GM12878 (cell line): ENCODE results near the gene ASAP2. TPM values are rescaled to one million over a fixed set of nuclear protein-coding genes. Genes with fewer than 3 reads are reported as not detected.

ENCODE experiments used
- ATAC-seq: fragments of 200-7000 bp; cut with Tn5 transposase; 3 replicates; pipeline ENCODE4 v1.9.1; 2020; ENCODE audit warnings: mild to moderate bottlenecking, moderate library complexity
- BruUV-seq: library from RNA; stranded (reverse); fragments of 400-500 nt; replicated peaks from 2 replicates; lab custom pipeline; 2021; lab: Mats Ljungman, UMichigan
- CTCF ChIA-PET: fragments of 300-600 bp; sonication (Branson Sonifier 250); formaldehyde crosslinking; extraction: SDS; loops from one replicate; lab custom pipeline; 2021; ENCODE audit warnings: inconsistent platforms; lab: Yijun Ruan, JAX
- POLR2A ChIA-PET: fragments of 350-600 bp; formaldehyde crosslinking; extraction: SDS; loops from one replicate; lab custom pipeline; 2021; ENCODE audit warnings: inconsistent platforms; lab: Charles Lee
- RAD21 ChIA-PET: fragments of 300-600 bp; sonication (Branson Sonifier 250); formaldehyde crosslinking; loops from one replicate; lab custom pipeline; 2023; ENCODE audit warnings: antibody characterized with exemption; ENCODE audit not compliant: unreplicated experiment; lab: Charles Lee
- SMC1A ChIA-PET: fragments of 300-600 bp; sonication (Branson Sonifier 250); formaldehyde crosslinking; loops from one replicate; lab custom pipeline; 2023; ENCODE audit not compliant: unreplicated experiment, uncharacterized antibody; lab: Charles Lee
- DNase-seq: peaks from one replicate; pipeline ENCODE4 v3.0.0-alpha.2; 2011; ENCODE audit warnings: low read depth, low spot score
- FAIRE-seq: peaks from 3 replicates; lab custom pipeline; 2011; peaks lifted over from hg19 to GRCh38; lab: Jason Lieb, UNC
- H2AFZ ChIP-seq: 2 replicates; pipeline ENCODE4 v1.6.0; 2011; ENCODE audit warnings: low read depth, low read length, control low read depth; ENCODE audit not compliant: control insufficient read depth
- H3K27ac ChIP-seq: 2 replicates; pipeline ENCODE4 v1.5.1; 2011; ENCODE audit warnings: control low read depth; ENCODE audit not compliant: control insufficient read depth, insufficient read depth
- H3K27me3 ChIP-seq, 2 experiments: replicated peaks in 1 of 2; 2 replicates each; pipeline versions ENCODE4 v1.6.0 to v1.6.1; 2011; ENCODE audit warnings: low read length in 1 of 2; ENCODE audit not compliant: control insufficient read depth in 2 of 2, insufficient read depth in 2 of 2
- H3K36me3 ChIP-seq, 2 experiments: 2 replicates each; pipeline ENCODE4 v1.5.1; 2011; ENCODE audit warnings: low read length in 1 of 2; ENCODE audit not compliant: control insufficient read depth in 2 of 2, insufficient read depth in 2 of 2
- H3K4me1 ChIP-seq: 2 replicates; pipeline ENCODE4 v1.6.1; 2011; ENCODE audit warnings: mild to moderate bottlenecking, low read length, moderate library complexity, mixed read lengths; ENCODE audit not compliant: control insufficient read depth, insufficient read depth
- H3K4me2 ChIP-seq: 2 replicates; pipeline ENCODE4 v1.6.0; 2011; ENCODE audit warnings: control low read depth; ENCODE audit not compliant: control insufficient read depth, insufficient read depth
- H3K4me3 ChIP-seq: fragments of 200-600 bp; sonication (generic); 2 replicates; pipeline ENCODE4 v1.5.1; 2016
- H3K79me2 ChIP-seq: 2 replicates; pipeline ENCODE4 v1.6.0; 2011; ENCODE audit warnings: low read length; ENCODE audit not compliant: control insufficient read depth, insufficient read depth
- H3K9ac ChIP-seq: 2 replicates; pipeline ENCODE4 v1.8.0; 2011; ENCODE audit warnings: low read length, control low read depth, mixed read lengths; ENCODE audit not compliant: control insufficient read depth, insufficient read depth
- H3K9me3 ChIP-seq: replicated peaks from 3 replicates; pipeline ENCODE4 v1.5.1; 2011; ENCODE audit warnings: mild to moderate bottlenecking, low read length; ENCODE audit not compliant: control insufficient read depth, insufficient read depth
- H4K20me1 ChIP-seq: 2 replicates; pipeline ENCODE4 v1.6.0; 2011; ENCODE audit not compliant: control insufficient read depth, insufficient read depth
- ATF2 ChIP-seq: IDR thresholded peaks from 2 replicates; pipeline ENCODE4 v1.6.1; 2012; ENCODE audit warnings: low read length, inconsistent platforms
- E4F1 ChIP-seq: fragments of 450-650 bp; IDR thresholded peaks from 2 replicates; pipeline ENCODE4 v1.6.1; 2018; ENCODE audit warnings: borderline replicate concordance, mild to moderate bottlenecking; ENCODE audit not compliant: partially characterized antibody
- EED ChIP-seq: sonication (generic); IDR thresholded peaks from 2 replicates; pipeline ENCODE4 v1.6.1; 2016; ENCODE audit warnings: antibody characterized with exemption, low read depth
- EZH2 ChIP-seq: IDR thresholded peaks from 2 replicates; pipeline ENCODE4 v1.6.1; 2012; ENCODE audit warnings: low read depth, mild to moderate bottlenecking, control low read depth, inconsistent platforms, low read length, borderline replicate concordance; ENCODE audit not compliant: control insufficient read depth
- IRF4 ChIP-seq: IDR thresholded peaks from 2 replicates; pipeline ENCODE4 v1.6.1; 2011; ENCODE audit warnings: low read depth, low read length
- KAT2A ChIP-seq: conservative IDR thresholded peaks from 2 replicates; pipeline ENCODE4 v1.6.1; 2011; ENCODE audit warnings: low read depth, low read length; ENCODE audit not compliant: control insufficient read depth
- MAX ChIP-seq: IDR thresholded peaks from 2 replicates; pipeline ENCODE4 v1.6.1; 2012; ENCODE audit warnings: low read depth, low read length, improper control_type of control experiment
- RFX5 ChIP-seq: IDR thresholded peaks from 2 replicates; pipeline ENCODE4 v1.6.1; 2011; ENCODE audit warnings: low read depth, low read length, improper control_type of control experiment
- RUNX3 ChIP-seq: IDR thresholded peaks from 2 replicates; pipeline ENCODE4 v1.6.1; 2012; ENCODE audit warnings: low read length, inconsistent platforms
- SKIL ChIP-seq: fragments of 450-650 bp; IDR thresholded peaks from 2 replicates; pipeline ENCODE4 v1.6.1; 2017; ENCODE audit warnings: mild to moderate bottlenecking, low read depth, inconsistent platforms; ENCODE audit not compliant: poor library complexity, severe bottlenecking
- WRNIP1 ChIP-seq: IDR thresholded peaks from 2 replicates; pipeline ENCODE4 v1.6.1; 2011; ENCODE audit warnings: low read depth, low read length, improper control_type of control experiment, borderline replicate concordance
- ZNF24 ChIP-seq: fragments of 450-650 bp; IDR thresholded peaks from 2 replicates; pipeline ENCODE4 v1.6.1; 2017; ENCODE audit warnings: antibody characterized with exemption, mild to moderate bottlenecking
- ZNF384 ChIP-seq: IDR thresholded peaks from 2 replicates; pipeline ENCODE4 v1.6.1; 2012; ENCODE audit warnings: low read depth, mild to moderate bottlenecking, low read length, improper control_type of control experiment, borderline replicate concordance
- WGBS: methylation state at CpG from one replicate; pipeline ENCODE4 v1.1.6; 2016; ENCODE audit warnings: low lambda C conversion rate; ENCODE audit not compliant: insufficient replicate concordance, insufficient coverage; ENCODE audit errors: missing lambda C conversion rate; 5-methylcytosine and 5-hydroxymethylcytosine counted together
- in situ Hi-C: fragments of 300-500 bp; cut with MboI; formaldehyde crosslinking; loops from 9 replicates; pipeline ENCODE4 v1.14.3; 2018; ENCODE audit warnings: mixed read lengths
- intact Hi-C: fragments of 100-400 bp; cut with micrococcal nuclease; formaldehyde crosslinking; loops from one replicate; pipeline ENCODE4 v1.14.2; 2022; ENCODE audit not compliant: unreplicated experiment
- polyA plus RNA-seq, 11 experiments: library from polyadenylated mRNA; depleted of rRNA in 4 of 11; unstranded in 6 of 11; stranded (reverse) in 5 of 11; fragments of >200 nt; fragmentation: Nextera tagmentation in 4 of 11; fragmentation: Illumina TruSeq in 1 of 11; extraction: Ambion mirVana in 4 of 11; extraction: Trizol in 1 of 11; gene quantifications; 1 replicate in 1 of 11; 2 replicates in 10 of 11; pipeline versions ENCODE4 v1.2.1 to v1.2.3, GENCODE V29; 2011 to 2016; ENCODE audit warnings: inconsistent platforms in 2 of 11, missing spikeins in 2 of 11, low read depth in 1 of 11
- total RNA-seq, 4 experiments: library from RNA; depleted of rRNA in 3 of 4; stranded (reverse); fragments of >200 nt in 3 of 4; fragmentation: Illumina TruSeq in 1 of 4; extraction: Trizol in 1 of 4; gene quantifications; 2 replicates each; pipeline versions ENCODE4 v1.2.1 to v1.2.3, GENCODE V29; 2013 to 2021

Gene ASAP2
- total and polyA plus RNA-seq, 10 of the 15 experiments (the other 5 are each of a cell fraction or from before 2014, with no cell fraction given): 0.05 to 0.27 (median 0.07) TPM; not detected in 4

- FAIRE-seq: no peak
- peaks cover 4 to 15% of the 10 kb centered on the region in 2 experiments for H3K27me3 ChIP-seq
- DNase-seq: no peak
- RAD21 ChIA-PET: no interaction called here
- no peaks in the 10 kb centered on the region for H3K9me3 ChIP-seq
- CTCF ChIA-PET: interaction anchor here (0.6 to 1.7 kb wide), 2 partner anchors 20 to 72 kb away, joined by 3 to 5 read pairs; no protein-coding TSS in a partner anchor
- intact Hi-C loops (loop anchor here (5.0 kb wide), 1 partner anchor 67 kb away; no protein-coding TSS in a partner anchor), in situ Hi-C loops (no loop called here)
- no peak overlapping the region for H2AFZ ChIP-seq
- H3K9ac ChIP-seq: no peak overlapping the region
- no peaks in the 10 kb centered on the region for H3K36me3 ChIP-seq
- H3K4me2 ChIP-seq: no peak overlapping the region
- H3K79me2 ChIP-seq: no peaks in the 10 kb centered on the region
- BruUV-seq: no TSS peak
- WGBS: 0% methylated on average over 1 of the region's 1 CpG
- TF ChIP-seq RUNX3 (no peak), E4F1 (no peak), MAX (no peak), EED (no peak), ZNF384 (no peak), WRNIP1 (no peak), RFX5 (no peak), SKIL (no peak), ZNF24 (no peak), KAT2A (no peak), ATF2 (no peak), EZH2 (no peak), IRF4 (no peak)
- no peak overlapping the region for H3K27ac ChIP-seq
- H3K4me3 ChIP-seq: no peak overlapping the region
- H3K4me1 ChIP-seq: 0 out of 2 replicates have a peak, but pooled peaks cover 4% of the 10 kb centered on the region
- ATAC-seq: no peak
- SMC1A ChIA-PET: interaction anchor here (0.6 to 1.9 kb wide), 4 partner anchors 10 to 1237 kb away, joined by 3 to 6 read pairs (median 3); no protein-coding TSS in a partner anchor
- POLR2A ChIA-PET: interaction anchor here (0.6 kb wide), 1 partner anchor 1766 kb away, joined by 4 read pairs; no protein-coding TSS in a partner anchor
- no peaks in the 10 kb centered on the region for H4K20me1 ChIP-seq
Measured at GRCh38 chr2:9208875-9209274, 2.3 kb downstream of the ASAP2 start.
